CD4-positive, alpha-beta T cell treated with Interleukin-6 at 100 ng/mL for 8 hours (primary cell): ENCODE measurements around the gene LILRA6.
"Not testable (repeated sequence)": the region's sequence is repeated elsewhere in the genome, so short reads cannot be mapped to it uniquely, and the experiment has no call there.

Experiments
- DNase-seq: peaks from one replicate; pipeline ENCODE4 v3.0.0-alpha.2; 2020; ENCODE audit warnings: mixed read lengths, low spot score

LILRA6 gene

DNA sequence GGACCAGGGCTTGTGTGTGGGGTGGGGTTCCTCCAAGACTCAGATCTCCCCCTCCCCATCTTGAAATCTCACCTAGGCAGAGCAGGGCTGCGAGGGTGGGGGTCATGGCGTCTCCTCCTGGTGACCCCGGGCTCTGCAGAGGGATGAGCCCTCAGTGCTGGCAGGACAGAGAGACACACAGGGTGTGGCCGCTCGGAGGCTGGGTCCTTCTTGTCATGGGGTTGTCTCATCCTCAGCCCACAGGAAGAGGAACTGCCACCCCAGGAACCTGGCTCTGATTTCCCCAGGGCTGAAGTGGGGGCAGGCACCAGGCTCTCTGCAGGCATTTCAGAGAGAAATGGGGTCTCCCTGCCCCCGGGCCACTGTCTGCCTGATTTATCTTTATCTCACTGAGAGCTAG is at the start of gene LILRA6:
TSS of gene LILRA6 (minus strand) at position 145 of the 400 bp plus-strand sequence.
- not testable (repeated sequence) for DNase-seq

DNA sequence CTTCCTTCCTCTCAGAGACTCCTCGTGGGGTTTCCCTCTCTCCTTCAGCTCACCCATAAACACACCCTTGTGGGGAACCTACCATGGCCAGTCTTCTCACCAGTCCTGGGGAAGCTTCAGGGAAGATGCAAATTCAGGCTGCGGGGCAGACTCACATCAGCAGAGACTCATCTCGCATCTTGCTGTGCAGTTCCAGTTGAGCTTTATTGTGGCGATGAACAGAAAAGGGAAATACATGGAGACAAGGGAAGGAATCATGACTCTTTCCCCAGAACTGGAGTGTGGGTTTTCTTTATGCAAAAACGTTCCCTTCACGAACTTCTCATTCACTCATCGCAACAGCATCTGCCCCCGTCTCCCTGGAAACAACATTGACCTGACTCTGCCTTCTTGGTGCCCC is 46.6 kb upstream of the LILRA6 start:
- DNase-seq = not testable (repeated sequence)

DNA sequence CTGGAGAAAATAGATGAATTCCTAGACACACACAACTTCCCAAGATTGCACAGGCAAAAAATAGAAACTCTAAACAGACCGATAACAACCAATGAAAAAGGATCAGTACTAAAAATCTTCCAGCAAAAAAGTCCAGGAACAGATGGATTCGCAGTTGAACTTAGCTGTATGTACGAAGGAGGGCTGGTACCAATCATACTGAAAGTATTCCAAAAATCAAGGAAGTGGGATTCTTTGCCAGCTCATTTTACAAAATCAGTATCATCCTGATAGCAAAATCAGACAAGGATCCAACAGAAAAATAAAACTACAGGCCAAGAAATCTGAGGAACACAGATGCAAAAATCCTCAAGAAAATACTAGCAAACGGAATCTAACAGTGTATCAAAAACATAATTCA is 44.9 kb upstream of the LILRA6 start:
- DNase-seq = no peak

DNA sequence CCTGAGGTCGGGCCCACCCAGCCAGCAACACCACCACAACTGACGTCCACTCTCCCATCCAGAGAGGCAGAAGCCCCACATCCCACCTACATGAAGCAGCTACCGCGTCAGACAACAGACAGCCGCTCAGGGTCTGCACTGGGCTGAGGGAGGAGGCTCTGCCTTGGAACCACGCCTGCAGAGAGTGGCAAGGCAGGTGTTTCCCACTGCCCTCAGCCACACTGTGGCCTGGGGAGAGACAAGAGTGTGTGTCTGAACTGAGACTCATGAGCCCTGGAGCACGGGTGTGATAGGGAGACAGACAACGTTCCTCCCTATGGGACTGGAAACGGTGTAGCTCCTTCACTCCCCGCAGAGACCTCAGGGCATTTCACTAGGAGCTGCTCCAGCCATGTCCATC is 43.7 kb upstream of the LILRA6 start:
- not testable (repeated sequence) for DNase-seq

DNA sequence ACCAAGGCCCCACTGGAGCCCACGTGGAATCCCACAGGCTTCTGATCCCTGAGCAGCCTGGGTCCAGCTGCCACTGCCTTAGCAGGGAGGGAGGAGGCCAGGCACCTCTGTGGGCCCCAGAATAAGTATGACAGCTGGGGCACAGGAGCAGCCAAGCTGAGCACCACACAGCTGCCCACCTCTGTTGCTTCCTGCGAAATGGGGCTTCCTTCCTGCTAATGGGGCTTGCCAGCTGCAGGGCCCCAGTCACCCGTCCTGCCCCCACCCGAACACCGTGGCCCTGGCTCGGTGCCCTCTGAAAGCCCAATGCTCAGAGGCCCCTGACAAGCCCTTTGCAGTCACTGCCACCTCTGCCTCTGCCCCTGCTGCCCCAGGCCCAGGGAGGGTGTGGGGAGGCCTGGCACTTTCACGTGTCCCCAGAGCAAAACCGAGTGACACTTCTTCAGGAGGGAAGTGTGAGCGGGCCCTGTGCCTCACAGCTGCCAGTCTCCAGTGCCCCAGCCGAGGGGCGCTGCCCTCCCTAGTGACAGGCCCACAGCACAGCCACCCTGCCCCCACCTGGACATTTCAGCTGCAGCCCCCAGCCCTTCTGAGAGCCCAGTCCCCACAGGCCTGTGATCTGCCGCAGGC is 43.0 kb upstream of the LILRA6 start:
- DNase-seq = not testable (repeated sequence)

DNA sequence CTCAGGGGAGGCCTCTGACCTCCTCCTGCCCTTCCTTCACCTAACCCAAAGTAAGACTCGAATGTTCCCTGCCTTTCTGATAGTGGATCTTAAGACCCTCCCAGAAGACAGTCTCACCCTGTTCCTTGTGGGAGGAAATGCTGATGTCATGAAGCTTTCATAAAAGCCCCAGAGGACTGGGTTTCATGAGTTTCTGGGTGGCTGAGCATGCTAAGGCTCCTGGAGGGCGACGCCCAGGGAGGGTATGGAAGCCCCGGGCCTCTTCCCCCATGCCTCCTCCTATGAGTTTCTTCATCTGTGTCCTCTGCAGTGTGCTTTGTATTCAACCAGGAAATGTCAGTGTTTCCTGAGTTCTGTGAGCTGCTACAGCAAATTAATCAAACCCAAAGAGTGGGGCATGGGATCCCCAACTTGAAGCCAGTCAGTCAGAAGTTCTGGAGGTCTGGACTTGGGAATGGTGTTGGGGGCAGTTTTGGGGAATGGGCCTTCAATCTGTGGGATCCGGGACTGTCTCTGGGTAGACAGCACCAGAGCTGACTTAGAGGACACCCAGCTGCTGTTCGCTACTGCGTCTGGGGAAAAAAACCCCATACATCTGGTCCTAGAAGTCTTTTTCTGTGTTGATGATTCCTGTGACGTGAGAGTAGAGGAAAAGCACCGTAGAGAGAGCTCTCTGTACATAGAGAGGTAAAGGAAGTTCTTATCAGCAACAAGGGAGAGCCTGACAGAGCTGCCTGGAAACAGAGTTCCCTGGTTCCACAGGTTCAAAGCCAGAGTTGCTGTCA is 40.3 kb upstream of the LILRA6 start:
- no peak for DNase-seq

DNA sequence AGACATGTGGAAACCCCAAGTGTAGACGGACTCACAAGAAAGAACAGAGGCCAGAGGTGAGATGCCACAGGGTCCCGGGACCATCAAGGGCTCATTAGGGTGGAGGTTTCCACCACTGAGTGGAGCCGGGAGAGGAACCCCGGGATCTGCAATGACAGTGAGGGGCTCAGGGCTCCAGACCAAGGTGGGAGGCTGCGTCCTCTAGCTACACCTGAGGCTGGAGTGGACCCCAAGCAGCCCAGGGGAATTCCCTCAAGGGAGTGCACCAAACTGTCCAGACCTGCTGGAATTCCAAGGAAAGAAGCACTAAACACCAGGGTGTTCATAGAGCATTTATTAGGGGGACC is 39.1 kb upstream of the LILRA6 start:
- not testable (repeated sequence) for DNase-seq

DNA sequence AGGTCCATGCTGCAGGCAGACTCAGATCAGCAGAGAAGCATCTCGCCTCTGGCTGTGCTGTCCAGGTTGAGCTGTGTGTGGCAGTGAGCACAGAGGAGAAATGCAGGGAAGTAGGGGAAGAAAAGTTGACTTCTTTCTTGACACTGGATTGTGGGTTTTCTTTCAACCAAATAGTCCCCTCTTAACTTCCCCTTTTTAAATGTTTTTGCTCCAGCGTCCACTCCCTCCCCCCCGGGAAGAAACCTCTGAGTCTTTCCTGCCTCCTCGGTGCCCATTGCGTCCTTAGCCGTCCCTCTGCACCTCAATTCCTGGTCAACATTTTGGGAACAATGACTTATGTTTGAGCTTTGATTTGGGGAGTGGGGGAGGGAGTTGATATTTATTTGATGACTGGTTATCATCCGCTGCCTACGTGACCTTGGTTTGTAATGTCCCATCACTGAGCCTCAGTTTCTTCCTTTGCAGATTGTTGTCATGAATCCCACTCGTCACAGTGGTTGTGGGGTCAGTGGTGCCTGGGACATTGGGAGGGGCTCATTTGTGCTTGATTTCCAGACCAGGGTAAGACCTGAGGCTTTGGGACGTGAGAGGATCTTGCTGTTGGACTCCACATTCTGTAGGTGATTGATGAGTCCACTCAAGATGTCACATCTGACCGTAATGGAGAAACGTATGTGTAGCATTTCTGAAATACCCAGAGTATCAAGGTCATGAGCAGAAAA is 38.6 kb upstream of the LILRA6 start, which contains the start of gene LILRB2:
TSS of gene LILRB2 (minus strand) at position 104 of the 722 bp plus-strand sequence. CDS start 614 bp downstream, outside the sequence.
- no peak for DNase-seq

DNA sequence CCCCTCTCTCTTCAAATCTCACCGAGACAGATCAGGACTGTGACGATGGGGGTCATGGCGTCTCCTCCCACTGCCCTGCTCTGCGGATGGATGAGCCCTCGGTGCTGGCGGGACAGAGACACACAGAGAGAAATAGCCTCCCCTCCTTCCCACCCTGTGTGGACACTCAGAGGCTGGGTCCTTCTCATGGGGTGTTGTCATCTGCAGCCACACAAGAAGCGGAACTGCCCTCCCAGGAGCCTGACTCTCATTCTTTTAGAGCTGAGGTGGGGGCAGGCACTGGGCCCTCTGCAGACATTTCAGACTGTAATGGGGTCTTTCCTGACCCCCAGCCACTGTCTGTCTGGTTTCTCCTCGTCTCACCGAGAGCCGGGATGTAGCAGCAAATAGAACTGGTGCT is 37.9 kb upstream of the LILRA6 start:
- DNase-seq = not testable (repeated sequence)

DNA sequence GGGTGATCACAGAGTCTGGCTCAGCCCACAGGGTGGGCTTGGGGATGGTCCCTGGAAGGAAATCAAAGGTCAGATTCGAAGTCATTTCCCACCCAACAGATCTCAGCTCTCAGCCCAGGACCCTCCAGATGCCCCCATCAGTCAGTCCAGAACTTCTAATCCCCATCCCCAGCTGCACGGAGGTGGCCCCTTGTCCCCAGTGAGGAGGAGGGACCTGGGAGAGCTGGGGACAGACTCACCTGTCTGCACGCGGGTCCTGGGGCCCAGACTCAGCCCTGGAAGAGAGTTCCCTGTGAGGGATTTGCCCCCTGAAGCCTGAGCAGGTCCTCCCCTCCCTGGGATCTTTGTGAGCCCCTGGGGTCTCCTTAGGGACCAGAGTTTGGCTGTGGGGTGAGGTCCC is 37.4 kb upstream of the LILRA6 start:
- DNase-seq = not testable (repeated sequence)

DNA sequence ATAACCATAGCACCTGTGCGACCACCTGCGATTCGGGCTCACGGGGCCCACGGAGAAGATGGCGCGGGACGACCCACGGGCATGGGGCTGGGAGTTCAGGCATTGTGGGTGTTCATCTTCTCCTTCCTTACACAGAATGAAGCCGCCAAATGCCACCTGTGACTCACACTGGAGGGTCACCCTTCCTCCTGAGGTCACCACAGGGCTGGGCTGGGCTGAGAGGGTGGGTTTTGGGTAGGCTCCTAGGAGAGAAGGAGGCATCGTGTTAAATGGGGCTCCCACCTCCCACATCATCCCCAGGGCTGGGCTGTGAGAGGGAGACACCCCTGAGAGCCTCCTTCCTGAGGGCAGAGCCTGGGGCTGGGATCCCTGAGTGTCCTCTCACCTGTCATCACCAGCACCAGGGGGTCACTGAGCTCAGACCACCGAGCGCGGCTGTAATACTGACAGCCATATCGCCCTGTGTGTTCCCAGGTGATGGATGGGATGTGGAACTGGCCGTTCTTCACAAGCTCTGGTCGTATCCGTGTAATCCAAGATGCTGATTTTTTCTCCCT is 36.9 kb upstream of the LILRA6 start:
- DNase-seq = no peak

DNA sequence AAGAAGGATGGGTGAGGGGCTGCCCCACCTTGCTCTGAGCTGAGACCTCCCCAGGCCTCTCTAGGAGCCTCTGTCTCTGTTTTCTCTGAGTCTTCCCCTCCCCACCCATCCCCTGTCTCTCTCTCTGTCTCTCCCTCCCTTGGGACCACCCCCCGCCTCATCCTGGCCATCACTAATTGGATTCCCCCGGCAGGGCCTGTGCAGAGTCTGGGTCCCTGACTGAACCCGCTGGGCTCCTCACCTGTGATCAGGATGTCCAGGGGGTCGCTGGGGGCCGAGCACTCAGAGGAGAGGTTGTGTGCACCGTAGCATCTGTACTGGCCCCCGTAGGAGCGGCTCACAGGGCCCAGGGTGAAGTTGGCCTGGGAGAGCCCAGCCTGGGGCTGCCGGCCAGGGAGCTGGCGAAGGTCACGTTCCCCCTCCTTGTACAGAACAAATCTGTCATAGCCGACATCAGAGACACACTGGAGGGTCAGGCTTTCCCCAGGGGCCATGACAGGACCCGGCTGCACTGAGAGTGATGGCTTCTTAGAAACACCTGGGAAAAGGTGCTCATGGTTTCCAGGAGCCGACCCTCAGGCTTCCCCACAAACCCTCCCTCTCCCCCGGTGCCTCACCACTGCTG is 36.1 kb upstream of the LILRA6 start:
- not testable (repeated sequence) for DNase-seq

DNA sequence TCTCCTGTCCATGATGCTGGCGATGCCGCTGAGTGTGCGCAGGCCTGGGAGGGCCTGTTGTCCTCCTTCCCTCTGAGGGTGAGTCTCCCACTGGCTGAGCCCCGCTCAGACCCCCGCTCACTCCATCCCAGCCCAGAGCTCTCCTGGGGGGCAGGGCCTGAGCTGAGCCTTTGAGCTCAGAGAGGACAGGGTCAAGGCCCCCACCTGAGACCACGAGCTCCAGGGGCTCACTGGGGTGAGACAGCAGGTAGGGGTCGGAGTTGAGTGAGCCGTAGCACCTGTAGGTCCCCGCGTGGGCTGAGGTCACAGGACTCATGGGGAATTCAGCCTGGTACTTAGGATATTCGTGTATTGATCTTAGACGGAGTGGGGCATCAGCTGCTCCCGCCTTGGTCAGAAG is 35.5 kb upstream of the LILRA6 start:
- DNase-seq = not testable (repeated sequence)

DNA sequence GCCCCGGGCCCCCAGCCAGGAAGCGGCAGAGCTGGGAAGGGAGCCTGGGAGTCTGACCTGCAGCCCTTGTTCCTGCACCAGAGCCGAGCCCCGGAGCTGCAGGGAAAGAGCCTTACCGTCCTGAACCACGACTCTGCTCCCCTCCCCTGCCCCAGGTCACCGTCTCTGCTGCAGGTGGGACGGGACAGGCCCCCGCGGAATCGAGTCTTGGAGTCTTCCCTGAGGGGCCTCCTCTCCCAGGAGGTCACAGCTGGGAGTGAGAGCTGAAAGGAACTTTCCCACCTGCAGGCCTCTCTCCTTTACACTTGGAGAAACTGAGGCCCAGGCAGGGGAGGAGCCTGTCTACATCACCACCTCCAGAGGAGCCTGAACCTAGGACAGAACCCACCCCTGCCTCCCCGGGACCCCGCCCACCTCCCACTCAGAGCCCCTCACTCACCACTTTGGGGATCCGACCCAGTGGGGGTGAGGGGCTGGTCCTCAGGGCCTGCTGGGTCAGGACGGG is 34.6 kb upstream of the LILRA6 start:
- not testable (repeated sequence) for DNase-seq

DNA sequence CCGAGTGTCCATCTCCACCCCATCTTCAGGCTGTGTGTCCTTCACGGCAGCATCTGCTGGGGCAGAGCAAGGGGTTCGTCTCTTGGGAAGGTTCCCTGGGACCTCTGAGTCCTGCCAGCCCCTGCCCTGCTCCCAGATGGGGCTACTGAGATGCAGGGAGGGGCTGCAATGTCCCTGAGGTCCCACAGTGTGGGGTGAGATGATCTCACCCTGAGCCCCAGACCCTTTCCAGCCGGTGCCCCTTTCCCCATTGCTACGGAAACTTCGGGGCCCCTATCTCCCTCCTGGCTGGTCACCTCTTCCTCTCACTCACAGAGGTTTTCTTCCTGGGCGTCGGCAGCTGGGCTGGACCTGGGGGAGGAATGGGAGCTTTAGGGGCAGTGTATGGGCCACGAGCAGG is 33.4 kb upstream of the LILRA6 start:
- DNase-seq = no peak

DNA sequence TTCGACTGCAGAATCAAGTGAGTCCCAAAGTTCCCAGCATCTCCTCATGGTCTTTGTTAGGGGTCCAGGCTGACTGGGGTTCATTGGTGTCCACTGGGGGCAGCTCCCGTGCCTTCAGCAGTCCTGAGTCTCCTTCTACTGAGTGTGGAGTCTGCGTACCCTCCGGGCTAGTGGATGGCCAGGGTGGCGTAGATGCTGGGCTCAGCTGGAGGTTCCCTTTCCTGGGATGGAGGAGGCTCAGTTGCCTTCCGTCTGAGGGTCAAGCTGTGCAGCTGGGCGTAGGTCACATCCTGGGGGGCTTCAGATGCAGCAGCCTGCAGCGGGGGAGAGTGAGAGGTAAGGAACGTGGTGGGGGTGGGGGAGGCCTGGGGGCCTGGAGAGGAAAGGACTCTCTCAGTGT is 31.9 kb upstream of the LILRA6 start:
- DNase-seq = not testable (repeated sequence)

DNA sequence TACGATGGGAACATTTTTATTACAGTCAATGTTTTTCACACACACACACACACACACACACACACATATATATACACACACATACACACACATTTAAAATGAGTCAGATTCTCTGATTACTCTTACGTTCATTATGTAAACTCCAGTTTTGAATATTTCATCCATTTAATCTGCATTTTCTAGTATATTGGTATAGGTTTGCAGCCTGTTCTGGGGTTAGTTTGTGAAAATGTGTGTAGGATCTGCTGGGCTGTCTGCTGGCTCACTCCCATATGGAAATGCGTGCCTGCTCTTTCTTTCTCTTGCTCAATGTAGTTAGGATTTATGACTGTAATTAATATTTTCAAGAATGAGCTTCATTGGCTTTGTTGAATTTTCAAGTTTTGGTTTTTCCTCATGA is 31.2 kb upstream of the LILRA6 start:
- DNase-seq = no peak

DNA sequence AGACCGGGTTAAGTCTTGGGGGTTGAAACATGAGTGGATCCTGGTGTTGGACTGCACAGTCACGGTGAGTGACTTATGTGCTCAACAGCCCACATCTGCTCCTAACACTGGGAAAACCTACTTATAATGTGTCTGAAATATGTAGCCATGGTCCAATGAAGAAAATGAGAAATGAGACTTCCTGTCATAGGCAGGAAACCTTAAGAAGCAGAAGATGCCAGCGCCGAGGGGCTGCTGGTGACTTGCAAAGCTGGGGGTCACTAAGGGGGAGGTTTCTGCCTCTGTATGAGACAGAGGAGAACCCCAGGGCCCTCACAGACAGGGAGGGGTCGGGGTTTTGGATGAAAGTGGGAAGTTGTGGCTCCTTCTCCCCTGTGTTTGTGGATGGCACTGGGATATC is 29.6 kb upstream of the LILRA6 start:
- not testable (repeated sequence) for DNase-seq

DNA sequence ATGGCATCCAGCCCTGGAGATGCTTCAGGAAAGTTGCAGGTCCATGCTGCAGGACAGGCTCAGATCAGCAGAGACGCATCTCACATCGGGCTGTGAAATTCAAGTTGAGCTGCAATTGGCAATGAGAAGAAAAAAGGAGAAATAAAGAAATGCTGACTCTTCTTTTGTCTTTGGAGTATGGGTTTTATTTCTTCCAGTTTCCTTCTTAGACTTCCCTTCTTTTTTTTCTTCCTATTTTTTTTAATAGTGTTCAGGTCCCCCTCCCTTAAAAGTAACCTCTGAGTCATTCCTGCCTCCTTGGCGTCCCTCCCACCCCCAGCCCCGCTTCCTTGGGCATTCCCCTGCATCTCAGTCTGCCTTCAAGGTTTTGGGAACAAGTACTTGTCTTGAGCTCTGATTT is 29.0 kb upstream of the LILRA6 start:
- not testable (repeated sequence) for DNase-seq

DNA sequence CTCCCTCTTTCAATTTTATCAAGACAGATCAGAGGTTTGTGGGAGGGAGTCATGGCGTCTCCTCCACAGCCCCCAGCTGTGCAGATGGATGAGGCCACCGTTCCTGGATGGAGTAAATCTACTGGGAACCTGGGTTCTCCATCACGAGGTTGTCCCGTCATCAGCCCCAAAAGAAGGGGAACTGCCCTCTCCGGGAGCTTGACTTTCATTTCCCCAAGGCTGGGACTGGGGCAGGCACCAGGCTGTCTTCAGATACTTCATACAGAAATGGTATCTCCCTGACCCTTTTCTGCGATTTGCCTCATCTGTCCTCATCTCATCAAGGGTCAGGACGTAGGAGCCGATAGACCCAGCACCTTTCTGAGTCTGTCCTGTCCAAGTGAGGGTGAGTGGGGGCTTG is 28.5 kb upstream of the LILRA6 start:
- DNase-seq = no peak

DNA sequence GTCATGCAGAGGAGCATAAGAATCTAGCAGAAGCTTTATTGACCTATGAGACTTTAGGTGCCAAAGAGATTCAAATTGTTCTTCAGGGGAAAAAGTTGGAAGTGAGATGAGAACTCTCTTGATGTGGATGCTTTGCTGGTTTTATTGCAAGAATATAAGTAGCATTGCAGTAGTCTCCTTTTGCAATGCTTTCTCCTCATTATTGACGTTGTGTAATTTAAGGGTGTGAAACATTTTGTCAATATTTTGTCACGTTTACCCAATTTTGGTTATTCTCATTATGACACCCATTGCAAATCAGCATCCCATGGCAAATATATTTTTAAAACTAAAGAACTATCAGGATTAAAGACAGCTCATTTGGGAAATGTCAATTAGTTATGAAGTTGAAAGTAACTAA is 26.3 kb upstream of the LILRA6 start:
- no peak for DNase-seq

DNA sequence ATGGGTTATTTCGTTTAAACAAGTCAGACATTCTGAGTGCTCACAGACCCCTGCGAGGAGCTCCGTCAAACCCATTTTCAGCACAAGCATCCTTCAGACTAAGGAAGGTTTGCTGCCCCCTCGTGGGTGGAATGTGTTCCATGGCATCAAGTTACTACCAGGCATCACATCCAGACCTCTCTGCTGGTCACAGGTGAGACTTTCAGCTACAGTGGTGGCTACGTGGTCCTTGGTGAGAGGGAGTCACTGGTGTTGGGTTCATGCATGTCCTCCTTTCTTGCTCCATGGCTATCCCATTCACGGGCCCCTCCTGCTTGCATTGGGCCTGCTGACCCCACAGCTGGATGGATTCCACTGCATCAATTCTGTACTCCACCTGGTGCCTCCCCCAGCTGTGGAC is 23.5 kb upstream of the LILRA6 start:
- peak; percentile 49 for DNase-seq
